Type B pancreatic cell (in vitro differentiated cells): ENCODE results near the gene DOCK2. TPM values are rescaled to one million over a fixed set of nuclear protein-coding genes. Genes with fewer than 3 reads are reported as not detected.

ENCODE experiments used
- DNase-seq: peaks from one replicate; pipeline ENCODE4 v3.0.0; 2021; ENCODE audit warnings: mixed read lengths; ENCODE audit not compliant: unreplicated experiment; ENCODE audit errors: extremely low spot score
- H3K27ac Mint-ChIP-seq: 2 replicates; pipeline ENCODE4 v1.8.0; 2021; ENCODE audit warnings: mild to moderate bottlenecking, mixed read lengths
- H3K27me3 Mint-ChIP-seq: 2 replicates; pipeline ENCODE4 v1.8.0; 2021; ENCODE audit warnings: mixed read lengths
- H3K36me3 Mint-ChIP-seq: 2 replicates; pipeline ENCODE4 v1.8.0; 2021; ENCODE audit warnings: mixed read lengths
- H3K4me1 Mint-ChIP-seq: one replicate; pipeline ENCODE4 v1.8.0; 2021; ENCODE audit warnings: mixed read lengths; ENCODE audit not compliant: unreplicated experiment
- H3K4me3 Mint-ChIP-seq: 2 replicates; pipeline ENCODE4 v1.8.0; 2021; ENCODE audit warnings: mild to moderate bottlenecking, mixed read lengths
- H3K9me3 Mint-ChIP-seq: 2 replicates; pipeline ENCODE4 v1.8.0; 2021; ENCODE audit warnings: mixed read lengths
- total RNA-seq: library from RNA; stranded (reverse); gene quantifications from 2 replicates; pipeline ENCODE4 v1.2.1, GENCODE V29; 2021; ENCODE audit warnings: low replicate concordance
- TF ChIP-seq, protein P1 (sequence below): fragments of 200-600 bp; sonication (generic); conservative IDR thresholded peaks from 2 replicates; pipeline ENCODE4 v1.5.0; 2021; ENCODE audit warnings: antibody characterized with exemption, mild to moderate bottlenecking

DOCK2 gene
- total RNA-seq, 1 donor from 2014 or later = 0.82 TPM

DNA sequence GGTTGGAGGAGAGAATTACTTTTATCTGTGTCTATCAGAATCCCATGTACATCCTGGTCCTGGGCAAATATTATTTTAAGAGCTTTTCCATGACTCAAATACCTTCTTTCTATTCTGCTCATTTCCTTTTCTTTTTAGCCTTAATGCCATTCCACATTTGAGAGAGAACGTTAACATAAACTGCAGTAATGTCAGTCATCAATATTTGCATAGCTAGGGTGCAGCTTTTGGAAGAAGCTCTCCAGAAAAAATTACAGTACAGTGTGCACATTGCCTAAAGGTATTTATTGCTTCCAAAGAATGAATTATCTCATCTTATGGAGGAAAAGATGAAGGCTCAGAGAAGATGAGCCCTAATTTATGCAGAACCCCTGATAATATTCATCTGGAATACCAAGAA lies 284.9 kb downstream of the DOCK2 start:
- Mint-ChIP-seq H3K27me3 (peaks cover 16% of the 10 kb centered on the region), H3K4me3 (no peak overlapping the region), H3K9me3 (no peaks in the 10 kb centered on the region), H3K36me3 (no peaks in the 10 kb centered on the region), H3K4me1 (peaks cover 19% of the 10 kb centered on the region), H3K27ac (no peak overlapping the region)
- DNase-seq = no peak
- TF ChIP-seq, protein P1, sequence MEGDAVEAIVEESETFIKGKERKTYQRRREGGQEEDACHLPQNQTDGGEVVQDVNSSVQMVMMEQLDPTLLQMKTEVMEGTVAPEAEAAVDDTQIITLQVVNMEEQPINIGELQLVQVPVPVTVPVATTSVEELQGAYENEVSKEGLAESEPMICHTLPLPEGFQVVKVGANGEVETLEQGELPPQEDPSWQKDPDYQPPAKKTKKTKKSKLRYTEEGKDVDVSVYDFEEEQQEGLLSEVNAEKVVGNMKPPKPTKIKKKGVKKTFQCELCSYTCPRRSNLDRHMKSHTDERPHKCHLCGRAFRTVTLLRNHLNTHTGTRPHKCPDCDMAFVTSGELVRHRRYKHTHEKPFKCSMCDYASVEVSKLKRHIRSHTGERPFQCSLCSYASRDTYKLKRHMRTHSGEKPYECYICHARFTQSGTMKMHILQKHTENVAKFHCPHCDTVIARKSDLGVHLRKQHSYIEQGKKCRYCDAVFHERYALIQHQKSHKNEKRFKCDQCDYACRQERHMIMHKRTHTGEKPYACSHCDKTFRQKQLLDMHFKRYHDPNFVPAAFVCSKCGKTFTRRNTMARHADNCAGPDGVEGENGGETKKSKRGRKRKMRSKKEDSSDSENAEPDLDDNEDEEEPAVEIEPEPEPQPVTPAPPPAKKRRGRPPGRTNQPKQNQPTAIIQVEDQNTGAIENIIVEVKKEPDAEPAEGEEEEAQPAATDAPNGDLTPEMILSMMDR = no peak

DNA sequence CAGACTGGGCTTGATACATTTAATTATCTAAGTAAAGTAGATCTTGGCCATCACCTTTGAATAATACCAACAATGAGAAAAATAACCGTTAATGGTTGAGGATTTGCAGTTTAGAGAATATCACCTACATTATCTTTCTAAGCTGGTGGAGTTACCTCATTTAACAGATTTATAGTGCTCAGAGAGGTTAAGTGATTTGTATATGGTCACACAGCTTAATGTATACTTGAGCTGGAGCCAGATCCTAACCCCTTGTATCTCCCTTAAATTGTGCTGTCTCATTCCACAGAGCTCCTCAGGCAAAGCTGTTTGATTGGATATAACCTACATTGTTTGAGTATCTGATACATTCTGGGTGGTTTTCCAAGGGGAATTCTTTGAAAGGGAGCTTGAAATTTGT lies 285.4 kb downstream of the DOCK2 start:
- Mint-ChIP-seq H3K4me1 (peaks cover 19% of the 10 kb centered on the region), H3K4me3 (no peak overlapping the region), H3K27ac (no peak overlapping the region), H3K9me3 (no peaks in the 10 kb centered on the region), H3K36me3 (no peaks in the 10 kb centered on the region), H3K27me3 (peaks cover 16% of the 10 kb centered on the region)
- DNase-seq = no peak
- TF ChIP-seq, protein P1 = no peak

DNA sequence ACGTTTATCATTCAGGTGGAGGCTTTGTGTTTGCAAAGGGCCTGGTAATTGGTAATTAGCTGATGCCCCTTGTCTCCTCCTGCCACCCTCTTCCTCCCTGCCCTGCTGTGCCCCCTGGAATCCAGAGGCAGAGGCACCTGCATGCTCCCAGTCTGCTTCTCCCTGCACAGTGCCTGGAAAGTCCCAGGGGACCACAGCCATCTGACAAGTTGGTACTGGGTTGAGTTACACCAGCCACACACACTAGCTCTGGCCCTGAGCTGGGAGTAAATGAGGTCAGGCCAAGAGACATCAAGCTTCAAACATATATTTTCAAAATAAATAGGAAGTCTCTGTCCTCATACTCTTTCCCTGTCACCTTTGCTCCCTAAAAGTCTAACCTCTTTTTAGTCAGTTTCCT lies 286.9 kb downstream of the DOCK2 start:
- H3K4me3 Mint-ChIP-seq = no peak overlapping the region
- peaks cover 19% of the 10 kb centered on the region for H3K4me1 Mint-ChIP-seq
- H3K9me3 Mint-ChIP-seq = no peaks in the 10 kb centered on the region
- no peak overlapping the region for H3K27ac Mint-ChIP-seq
- TF ChIP-seq, protein P1 = no peak
- H3K36me3 Mint-ChIP-seq = no peaks in the 10 kb centered on the region
- DNase-seq = no peak
- peaks cover 16% of the 10 kb centered on the region for H3K27me3 Mint-ChIP-seq

DNA sequence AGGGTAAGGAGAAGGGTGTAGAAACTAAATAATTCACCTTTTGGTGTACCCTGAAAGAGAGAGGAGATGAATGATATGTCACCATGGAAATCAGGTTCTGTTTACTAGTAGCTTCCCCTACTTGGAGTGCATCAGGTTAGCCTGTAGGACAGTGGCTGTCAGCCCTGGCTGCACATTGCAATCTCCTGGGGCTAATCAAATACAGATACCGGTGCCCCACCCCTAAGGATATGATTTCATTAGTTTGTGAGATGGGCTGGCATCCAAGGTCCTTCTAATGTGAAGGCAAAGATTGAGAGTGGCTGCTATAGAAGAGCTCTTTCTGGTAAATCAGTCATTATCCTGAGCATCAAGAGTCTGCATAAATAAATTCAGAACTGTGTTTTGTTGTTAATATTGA lies 296.1 kb downstream of the DOCK2 start:
- H3K27ac Mint-ChIP-seq = no peak overlapping the region
- H3K4me1 Mint-ChIP-seq = no peaks in the 10 kb centered on the region
- DNase-seq = no peak
- H3K36me3 Mint-ChIP-seq = no peaks in the 10 kb centered on the region
- peaks cover 26% of the 10 kb centered on the region for H3K27me3 Mint-ChIP-seq
- TF ChIP-seq, protein P1 = no peak
- no peak overlapping the region for H3K4me3 Mint-ChIP-seq
- no peaks in the 10 kb centered on the region for H3K9me3 Mint-ChIP-seq

DNA sequence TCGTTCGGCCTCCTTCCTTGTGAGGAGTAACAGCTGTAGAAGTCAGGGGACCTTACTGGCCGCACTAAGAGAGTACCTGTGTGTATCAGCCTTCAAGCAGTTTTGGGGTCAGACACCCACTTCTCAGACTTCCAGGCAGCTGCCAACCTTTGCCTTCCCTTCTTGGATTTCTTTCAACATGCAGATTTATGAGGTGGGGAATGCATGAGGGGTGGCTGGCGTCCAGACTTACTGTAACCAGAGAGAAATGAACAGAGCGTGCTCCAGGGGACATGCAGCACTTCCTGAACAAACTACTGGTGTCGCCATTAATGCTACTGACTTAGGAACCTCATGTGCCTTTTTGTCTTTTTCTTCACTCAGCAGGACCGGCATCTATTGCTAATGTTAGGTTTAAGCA lies 296.5 kb downstream of the DOCK2 start:
- Mint-ChIP-seq H3K4me1 (no peaks in the 10 kb centered on the region), H3K9me3 (no peaks in the 10 kb centered on the region), H3K27ac (no peak overlapping the region), H3K36me3 (no peaks in the 10 kb centered on the region), H3K4me3 (no peak overlapping the region), H3K27me3 (peaks cover 26% of the 10 kb centered on the region)
- TF ChIP-seq, protein P1 = no peak
- no peak for DNase-seq

DNA sequence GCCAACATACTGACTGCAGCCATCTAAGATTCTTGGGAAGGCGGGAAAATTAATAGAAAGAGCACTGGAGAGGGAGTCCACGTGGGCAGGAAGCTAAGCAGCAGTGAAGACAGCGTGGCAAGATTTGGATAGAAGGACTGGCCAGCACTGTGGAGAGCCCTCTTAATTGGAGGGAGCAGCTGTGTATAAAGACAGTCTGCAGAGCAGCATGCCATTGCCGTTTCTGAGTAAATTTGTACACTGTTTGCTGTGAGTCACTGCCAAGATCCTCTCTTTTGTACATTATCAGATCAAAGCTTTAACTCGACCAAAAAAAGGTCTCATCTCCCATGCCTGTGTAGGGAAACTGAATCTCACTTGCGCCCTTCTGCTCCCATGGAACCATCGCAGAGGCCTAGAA lies 297.9 kb downstream of the DOCK2 start:
- TF ChIP-seq, protein P1 = no peak
- H3K4me1 Mint-ChIP-seq = no peaks in the 10 kb centered on the region
- H3K36me3 Mint-ChIP-seq = no peaks in the 10 kb centered on the region
- peaks cover 26% of the 10 kb centered on the region for H3K27me3 Mint-ChIP-seq
- H3K4me3 Mint-ChIP-seq = no peak overlapping the region
- H3K27ac Mint-ChIP-seq = no peak overlapping the region
- no peak for DNase-seq
- H3K9me3 Mint-ChIP-seq = no peaks in the 10 kb centered on the region
